ENCODE results near the gene GFRA4.

Gene GFRA4

DNA sequence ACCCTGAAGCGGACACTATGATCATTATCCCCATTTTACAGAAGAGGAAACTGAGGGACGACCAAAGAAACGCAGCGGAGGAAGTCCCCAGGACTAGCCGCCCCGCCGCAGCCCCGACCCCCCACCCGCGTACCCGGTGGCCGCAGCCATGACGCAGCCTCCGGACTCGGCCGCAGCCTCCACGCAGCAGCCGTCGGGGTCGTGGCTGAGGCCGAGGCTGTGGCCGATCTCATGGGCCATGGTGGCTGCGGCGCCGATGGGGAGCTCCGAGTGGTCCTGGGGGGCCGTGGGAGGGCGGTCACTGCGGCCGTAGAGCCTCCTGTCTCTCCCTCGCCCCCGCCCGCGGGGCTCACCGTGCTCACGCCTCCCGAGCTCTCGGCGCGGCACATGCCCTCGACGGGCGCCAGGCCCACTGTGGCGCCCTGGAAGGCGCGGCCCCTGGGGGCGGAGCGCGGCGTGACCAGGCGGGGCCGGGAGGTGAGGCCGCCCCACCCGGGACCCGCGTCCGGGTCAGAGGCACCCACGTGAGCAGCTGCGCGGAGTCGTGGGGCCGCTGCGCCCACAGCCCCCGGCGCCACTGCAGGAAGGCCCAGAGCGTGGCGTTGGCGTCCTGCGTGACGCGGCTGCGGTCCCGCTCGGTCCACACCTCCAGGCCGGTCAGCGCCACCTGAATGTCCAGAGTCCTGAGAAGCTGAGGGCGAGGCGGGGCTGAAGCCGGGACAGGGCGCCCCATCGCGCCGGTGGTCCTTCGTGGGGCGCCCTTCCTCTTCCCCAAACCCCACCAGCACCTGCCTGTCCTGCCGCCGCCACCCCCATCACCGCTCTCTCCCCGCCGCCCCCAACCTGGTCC is 10.2 kb upstream of the GFRA4 start:
- no peak for DNase-seq

DNA sequence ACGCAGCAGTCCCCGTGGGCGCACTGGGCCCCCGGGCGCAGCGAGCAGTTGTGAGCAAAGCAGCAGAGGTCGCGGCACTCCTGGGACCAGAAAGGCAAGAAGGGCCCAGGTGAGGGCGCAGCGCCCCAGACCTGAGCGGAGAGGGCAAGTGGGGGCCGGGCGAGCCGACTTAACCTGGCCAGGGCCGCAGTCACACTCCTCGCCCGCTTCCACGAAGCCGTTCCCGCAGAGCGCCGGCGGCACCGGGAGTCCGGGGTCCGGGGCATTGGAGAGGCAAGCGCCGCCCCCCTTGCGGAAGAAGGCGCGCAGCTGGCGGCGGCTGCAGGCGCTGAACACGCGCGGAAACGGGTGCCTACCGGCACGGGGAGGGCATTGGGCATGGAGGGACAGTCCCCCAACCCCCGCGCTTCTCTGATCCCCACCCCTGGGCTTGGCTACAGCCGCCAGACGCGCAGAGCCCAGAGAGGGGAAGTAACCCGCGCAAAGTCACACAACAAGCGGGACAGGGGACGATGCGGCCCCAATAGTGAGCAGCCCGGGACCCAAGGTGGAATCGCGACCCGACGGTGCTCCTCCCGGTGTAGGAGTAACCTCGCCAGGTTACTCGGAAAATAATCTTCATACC is 9.5 kb upstream of the GFRA4 start:
- no peak for DNase-seq

DNA sequence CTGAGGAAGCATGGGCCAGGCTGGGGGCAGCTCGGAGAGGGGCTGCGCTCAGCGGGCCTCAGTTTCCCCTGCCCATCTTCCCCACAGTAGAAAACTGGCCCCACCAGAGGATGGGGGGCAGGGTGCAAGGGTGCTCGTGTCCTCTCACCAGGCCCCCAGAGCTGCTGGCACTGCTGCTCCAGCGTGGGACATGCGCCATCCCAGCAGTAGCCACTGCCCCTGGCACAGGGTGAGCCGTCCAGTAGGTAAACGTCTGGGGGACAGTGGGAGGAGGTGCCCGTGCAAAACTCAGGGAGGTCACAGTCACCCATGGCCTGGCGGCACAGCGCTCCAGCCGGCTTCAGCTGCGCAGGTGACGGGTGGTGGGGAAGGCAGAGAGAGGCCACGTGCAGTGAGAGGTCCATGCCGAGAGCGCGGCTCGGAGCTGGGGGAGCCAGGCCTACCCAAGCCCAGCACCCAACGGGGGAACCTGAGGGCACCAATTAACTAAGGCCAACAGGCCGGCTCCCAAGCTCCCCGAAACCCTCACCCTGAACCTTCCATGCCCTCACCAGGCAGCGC is 8.9 kb upstream of the GFRA4 start:
- no peak for DNase-seq

DNA sequence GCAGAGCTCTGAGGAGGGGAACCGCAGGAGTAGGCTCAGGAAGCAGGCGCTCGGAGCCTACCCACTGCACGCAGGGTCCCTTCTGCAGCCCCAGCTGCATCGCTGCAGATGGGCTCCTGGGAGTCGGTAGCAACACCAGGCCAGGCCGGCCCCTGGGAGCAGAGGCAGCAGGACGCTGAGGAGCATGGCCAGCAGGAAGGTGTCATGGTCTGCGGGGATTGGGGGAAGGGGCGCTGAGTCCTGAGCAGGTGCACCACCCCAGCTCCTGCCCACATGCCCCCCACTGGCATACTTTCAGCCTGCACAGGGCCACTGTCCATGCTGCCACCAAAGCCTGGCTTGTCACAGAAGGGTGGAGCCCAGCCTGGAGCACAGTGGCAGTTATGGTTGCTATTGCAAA is 7.7 kb upstream of the GFRA4 start:
- DNase-seq: no peak

DNA sequence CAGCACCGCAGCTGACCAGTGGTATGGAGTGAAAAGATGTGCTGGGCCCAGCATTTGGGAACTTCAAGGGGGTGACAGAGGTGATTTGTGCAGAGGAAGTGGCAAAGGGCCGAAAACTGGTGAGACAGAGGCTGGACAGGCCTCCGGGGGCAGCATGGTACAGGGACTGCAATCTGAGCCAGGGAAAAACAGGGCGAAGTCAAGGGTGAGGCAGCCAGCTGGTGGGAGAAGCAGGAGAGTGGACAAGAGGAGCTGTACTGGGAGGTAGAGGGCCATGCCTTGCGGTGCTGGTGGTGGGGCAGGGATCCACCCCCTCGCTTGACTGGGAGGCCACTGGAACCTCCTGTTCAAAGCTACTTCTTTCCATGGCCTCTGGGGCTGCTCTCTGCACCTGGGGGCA is 7.3 kb upstream of the GFRA4 start:
- DNase-seq: no peak

DNA sequence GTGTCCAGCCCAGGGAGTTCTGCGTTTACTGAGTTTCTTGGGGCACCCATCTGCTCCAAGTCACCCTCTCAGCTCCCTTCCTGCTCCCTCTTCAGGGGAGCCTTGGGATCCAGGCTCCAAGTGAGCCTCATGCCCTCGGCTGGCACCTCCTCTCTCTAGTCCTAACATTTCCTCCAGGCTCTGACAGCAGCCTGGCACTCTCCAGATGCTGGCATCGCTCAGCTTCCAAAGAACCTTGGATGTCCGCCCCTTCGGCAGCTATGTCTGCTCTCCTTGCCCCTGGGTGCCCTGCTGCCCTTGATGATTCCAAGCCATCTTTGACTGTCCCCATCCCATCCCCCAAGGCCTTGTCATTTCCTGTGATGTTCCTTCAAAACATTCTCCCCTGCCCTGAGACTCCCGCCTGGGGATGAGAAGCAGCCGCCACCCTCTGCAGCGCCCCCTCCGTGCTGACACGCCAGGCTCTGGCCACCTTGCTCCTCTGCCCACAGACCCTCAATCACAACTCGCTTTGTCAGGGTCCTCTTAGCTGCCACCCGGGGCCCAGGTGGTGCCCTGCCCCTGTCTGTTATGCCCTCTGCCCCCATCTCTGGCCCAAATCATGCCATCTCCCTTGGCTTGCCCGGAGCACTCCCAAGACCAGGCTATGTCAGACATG is 6.6 kb upstream of the GFRA4 start:
- DNase-seq: no peak

DNA sequence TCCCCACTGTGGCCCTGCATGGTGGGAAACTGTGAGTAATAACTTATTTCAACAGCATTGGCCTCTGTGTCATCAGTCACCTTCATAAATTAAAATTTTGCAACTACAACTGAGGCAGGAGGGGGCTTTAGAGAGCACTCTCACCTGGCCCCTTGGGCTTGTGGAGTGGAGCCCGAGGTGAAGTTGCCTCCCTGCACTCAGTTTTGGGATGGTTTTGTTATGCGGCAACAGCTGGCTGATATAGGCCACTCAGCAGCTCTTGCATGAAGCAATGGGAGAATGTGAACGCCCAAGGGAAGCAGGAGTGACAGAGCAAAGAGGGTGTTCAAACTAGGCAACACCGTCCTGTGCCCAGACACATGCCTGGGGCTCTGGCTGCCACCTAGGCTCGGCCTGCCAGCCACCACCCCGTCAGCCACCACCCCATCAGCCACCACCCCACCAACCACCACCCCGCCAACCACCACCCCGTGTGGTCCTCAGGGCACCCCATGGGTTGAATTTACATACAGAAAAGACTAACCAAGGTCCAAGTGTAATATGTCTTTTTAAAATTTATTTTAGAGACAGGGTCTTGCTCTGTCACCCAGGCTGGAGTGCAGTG is 4.3 kb upstream of the GFRA4 start:
- no peak for DNase-seq

DNA sequence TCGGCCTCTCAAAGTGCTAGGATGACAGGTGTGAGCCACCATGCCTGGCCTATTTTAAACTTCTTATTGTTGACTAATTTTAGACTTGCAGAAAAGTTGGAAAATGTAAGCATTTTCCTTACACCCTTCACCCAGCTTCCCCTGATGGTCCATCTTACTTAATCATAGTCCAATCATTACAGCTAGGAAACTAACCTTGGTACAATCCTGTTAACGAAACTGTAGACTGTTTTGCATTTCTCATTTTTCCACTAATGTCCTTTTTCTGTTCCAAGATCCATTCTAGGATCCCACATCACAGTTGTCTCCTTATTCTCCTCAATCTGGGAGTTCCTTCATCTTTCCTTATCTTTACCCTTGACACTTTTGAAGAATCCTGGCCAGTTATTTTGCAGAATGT is 659 bp upstream of the GFRA4 start:
- DNase-seq: no peak

DNA sequence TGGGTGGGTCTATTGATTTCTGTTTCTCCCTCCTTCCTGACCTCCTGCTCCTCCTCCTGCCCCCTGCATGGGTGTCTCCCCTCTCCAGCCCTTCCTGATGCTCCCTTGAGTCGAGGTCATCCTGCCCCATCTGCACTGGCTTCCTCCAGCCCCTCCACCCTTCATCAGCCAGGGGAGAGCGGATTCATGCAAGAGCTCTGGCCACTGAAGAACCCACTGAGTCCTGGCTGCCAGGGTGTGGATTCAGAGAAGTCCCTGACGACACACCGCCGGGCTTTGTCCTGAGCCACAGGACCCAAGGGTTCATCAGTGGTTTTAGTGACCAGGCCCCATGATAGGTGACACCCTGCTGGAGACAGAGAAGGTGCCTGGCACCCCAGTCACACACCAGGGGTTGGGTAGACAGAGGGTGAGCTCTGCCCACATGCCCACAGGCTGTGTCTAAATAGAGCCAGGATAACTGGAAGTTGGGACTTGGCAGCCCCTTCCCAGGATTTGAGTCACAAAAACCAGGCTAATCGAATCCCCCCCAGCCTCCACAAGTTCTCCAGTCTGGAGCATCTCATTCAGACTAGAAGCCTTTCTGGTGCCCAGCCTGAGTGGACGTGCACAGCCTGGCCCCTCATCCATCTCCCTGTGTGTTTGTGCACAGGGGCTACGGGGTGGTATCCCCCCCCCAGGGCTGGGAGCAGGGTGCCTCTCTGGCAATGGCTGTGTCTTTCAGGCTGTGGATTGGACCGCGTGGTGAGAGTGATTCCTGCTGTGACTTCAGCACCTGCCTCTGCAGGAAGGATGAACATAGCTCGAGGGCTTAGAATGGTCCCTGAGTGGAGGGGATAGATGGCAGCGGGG is 1.2 kb downstream of the GFRA4 start:
- DNase-seq: no peak

DNA sequence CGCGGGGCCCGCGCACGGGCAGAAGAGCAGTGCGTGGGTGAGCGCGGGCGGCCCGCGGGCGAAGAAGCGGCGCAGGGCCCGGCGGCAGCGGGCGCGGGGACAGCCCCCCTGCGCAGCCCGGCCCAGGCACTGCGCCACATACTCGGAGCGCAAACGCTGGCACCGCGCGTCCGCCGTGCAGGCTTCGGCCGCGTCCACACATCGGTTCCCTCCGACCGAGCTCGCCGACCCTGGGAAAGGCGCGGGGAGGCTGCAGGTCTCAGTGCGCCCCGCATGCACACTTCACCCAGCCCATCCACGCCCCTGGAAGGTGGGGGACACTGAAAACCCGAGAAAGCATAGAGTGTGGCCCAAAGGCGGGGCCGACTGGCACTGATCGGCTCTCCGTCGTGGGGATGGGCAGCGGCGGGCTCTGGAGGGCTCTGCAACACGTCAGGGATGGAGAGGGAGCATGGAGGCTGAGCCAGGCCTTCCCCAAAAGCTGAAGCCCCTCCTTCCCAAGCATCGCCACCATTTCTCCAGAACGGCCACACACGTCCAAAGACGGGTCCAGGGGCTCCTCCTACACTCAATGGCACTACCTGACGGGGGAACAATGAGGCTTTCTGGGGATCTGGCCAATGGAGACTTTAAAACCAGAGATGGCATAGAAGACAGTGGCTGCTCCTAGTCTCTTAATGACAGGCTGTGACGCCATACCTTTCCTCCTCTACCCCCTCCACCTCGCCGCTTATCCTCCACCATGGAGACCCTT is 2.0 kb downstream of the GFRA4 start:
- DNase-seq: no peak

DNA sequence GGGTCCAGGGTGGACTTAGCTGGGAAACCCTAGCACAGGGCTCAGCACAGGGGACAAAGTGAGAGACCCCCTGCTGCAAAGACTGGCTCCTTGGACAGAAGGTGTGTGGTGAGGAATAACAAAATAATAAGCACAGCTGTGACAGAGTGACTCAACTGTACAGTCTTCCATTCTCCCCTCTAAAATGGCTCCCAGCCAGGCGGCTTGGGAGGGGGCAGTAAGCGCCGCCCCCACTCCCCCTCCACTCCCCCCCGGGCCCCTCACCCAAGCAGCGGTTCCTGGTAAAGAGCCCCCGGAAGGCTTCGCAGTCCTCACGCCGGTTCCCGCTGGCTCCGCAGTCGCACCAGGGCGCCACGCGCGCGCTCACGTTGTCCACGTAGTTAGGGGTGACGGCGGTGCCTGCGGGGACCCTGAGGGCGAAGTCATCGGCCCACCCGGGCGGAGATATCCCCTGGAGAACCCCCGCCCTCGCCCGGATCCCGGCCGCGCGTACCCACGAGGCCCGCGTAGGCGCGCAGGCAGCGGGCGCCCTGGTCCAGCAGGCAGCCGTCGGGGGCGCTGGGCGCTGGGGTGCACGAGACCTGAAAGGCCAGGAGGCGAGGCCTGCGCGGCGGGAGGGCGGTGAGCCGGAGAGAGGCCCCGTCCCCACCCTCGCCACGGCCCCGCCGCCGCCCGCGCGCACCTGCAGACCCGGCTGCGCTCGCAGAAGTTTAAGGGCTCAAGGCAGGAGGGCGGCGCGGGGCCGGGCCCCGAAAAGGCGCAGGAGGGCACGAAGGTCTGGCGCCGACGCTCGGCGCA is 2.7 kb downstream of the GFRA4 start:
- no peak for DNase-seq

DNA sequence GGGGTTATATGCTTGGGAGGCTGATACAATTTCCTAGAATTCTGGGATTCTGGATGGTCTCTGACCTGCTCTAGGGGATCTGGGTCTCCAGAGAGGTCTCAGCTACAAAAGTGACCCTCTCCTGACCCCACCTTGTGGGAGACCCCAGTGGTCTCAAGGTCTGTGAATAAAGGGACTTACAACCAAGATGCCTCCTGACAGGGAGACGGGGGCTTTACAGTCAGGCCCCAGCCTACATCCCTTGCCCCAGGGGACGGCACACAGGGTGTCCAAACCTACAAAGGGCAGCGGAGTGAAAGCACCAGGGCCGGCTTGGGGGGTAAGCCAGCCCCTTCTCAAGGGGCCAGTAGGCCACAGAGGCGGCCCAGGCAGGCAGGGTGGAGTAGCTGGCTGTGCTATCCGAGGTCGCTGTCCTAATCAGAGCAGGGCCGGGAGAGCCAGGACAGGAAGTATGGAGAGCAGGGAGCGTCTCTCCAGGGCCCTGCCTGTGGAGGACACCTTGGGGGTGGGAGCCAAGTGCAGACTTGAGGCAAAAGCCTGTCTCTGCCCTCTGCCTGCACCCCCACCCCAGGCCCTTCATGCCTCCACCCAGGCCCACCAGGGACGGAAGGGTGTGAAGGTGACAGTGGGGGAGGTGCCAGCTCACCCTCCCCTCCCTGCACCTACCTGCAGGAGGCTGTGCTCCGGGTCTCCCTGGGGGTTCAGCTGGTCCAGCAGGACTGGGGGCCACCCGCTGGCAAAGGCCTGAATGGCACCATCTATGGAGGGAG is 3.5 kb downstream of the GFRA4 start:
- no peak for DNase-seq

DNA sequence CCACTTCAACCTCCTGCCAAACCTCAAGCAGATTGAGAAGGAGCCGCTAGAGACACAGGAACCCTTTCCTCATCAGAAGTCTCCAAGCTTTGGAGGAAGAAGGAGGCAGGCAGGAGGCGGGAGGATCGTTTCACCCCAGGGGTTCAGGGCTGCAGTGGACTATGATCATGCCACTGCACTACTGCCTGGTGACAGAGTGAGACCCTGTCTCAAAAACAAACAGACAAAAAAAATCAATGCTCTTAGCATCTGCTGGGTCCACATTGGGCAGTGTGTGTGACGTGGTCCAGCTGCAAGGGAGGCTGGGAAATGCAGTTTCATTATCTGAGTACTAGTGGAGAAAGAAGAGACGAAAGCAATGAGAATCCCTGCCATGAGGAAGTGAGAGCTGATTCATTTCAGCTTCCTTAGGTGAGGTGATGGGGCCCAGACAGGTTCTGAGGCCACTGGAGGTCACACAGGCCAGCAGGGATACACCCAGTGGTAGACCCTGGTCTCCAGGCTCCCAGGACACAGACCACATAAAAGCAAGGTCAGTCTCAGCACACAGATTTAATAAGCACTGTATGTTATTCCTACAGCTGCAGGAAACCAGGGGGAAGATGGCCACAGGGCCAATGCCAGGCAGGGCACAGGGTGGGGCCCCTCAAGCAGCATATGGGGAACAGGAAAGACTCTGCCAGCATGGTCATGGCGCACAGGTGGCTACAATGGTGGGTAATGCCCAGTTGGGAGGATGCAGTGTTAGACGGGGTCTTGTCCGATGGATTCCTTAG is 4.3 kb downstream of the GFRA4 start:
- DNase-seq: no peak

DNA sequence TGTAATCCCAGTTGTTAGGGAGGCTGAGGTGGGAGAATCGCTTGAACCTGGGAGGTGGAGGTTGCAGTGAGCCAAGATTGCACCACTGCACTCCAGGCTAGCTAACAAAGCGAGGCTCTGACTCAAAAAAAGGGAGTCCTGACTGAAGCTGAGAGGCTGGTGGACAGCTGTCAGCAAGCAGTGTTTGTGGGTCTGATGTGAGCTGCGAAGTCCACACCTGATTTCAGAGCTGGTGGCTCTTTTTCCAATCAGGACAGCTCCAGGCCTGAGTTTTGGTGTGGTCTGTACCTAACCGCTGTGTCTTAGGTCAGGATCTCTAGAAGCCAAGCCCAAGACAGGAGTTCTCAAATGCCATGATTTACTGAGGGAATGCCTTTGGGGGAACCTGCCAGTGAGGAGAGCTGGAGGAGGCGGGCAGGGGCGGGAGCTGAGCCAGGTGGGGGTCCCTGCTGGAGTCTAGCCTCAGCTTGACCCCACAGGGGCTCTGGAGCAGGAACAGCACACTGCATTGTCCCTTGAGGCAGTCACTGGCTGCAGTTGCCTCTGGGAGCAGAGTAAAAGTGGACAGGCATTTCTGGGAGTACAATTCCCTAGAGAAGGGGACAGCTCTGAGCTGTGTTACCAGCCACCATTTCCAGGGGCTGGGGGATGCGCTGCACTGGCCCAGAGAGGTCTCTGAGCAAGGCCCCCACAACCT is 5.0 kb downstream of the GFRA4 start:
- no peak for DNase-seq

DNA sequence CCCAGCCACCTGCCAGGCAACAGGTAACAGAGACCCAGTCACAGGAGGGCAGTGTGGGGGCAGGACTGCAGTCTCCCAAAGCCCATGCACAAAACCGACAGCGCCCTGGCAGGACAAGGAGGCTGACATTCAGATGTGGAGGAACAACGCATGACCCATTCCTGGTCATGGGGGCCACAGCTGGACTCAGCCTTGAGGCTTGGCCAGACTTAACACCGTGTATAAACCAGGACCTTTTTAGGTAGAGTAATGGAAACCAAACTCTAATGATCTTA is 8.1 kb downstream of the GFRA4 start:
- DNase-seq: no peak

DNA sequence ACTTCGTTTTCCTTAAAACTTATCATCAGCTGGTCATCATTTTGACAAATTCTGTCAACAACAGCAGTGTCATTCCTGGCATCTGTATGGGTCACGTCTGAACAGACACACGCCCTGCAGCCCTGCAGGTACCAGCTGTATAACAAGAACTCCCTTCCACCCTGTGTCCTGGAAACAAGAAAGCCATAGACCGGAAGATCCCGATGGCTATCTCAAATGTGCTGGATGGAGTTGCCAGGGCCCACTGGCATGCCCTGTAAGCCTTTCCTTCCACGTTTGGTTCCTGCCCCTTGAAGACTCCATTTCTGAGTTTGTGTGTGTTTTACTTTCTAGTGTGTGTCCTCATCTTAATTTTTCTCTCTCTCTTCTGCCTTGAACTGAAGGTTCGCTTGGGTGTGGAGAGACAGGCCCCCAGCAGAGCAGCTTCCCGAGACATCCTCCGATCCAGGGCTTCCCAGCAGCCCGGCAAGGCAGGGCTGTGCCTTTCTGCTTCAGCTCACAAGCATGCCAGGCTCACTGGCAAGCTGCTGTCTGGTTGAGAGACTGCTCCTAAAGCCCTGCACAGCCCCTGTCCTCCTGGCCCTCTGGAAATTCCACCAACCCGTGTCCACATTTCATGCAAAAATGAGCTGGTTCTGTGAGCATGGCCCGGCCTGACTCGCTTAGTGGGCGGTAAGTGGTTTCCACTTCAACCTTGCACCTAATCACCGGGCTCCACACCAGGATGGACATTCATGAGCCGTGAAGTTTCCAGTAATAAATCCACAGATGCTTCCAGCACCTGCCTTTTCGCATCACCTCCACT is 8.7 kb downstream of the GFRA4 start:
- no peak for DNase-seq

DNA sequence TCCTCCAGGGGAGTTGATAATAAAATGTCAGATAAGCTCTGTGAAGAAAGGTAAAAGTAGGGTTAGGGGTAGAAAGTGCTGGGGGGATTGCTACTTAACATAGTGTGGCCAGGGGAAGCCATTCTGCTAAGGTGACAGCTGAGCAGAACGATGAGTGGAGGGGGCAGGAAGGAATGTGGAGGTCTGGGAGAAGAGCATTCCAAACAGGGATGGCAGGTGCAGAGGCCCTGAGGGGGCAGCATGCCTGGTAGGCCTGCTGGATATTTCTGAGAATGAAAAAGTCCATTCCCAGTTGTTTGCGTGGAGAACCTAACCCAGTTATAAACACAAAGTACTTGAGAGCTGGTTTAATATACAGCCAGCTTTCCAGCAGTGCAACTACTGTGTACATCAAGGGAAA is 9.3 kb downstream of the GFRA4 start:
- no peak for DNase-seq
